Nephron (organoid): ENCODE data around the gene MAML2.

Experiments used
- H3K27ac Mint-ChIP-seq, 3 experiments: 2 replicates each; pipeline ENCODE4 v1.8.0; 2020; ENCODE audit warnings: mixed read lengths in 3 of 3, mild to moderate bottlenecking in 2 of 3, moderate library complexity in 1 of 3
- H3K27me3 Mint-ChIP-seq: 2 replicates; pipeline ENCODE4 v1.8.0; 2021; ENCODE audit warnings: low read depth, mild to moderate bottlenecking, moderate library complexity, mixed read lengths
- H3K36me3 Mint-ChIP-seq: 2 replicates; pipeline ENCODE4 v1.8.0; 2020; ENCODE audit warnings: low read depth, mixed read lengths
- H3K4me1 Mint-ChIP-seq: 2 replicates; pipeline ENCODE4 v1.8.0; 2020; ENCODE audit warnings: mixed read lengths
- H3K4me3 Mint-ChIP-seq, 3 experiments: 2 replicates each; pipeline ENCODE4 v1.8.0; 2020; ENCODE audit warnings: mild to moderate bottlenecking in 3 of 3, mixed read lengths in 3 of 3, moderate library complexity in 2 of 3
- H3K9me3 Mint-ChIP-seq: 2 replicates; pipeline ENCODE4 v1.8.0; 2020; ENCODE audit warnings: mixed read lengths
- TF ChIP-seq, protein P1 (sequence below), 3 experiments: fragments of 200-600 bp; sonication (generic); IDR thresholded peaks; one replicate each; pipeline ENCODE4 v1.5.0; 2021; ENCODE audit warnings: antibody characterized with exemption in 3 of 3; ENCODE audit not compliant: unreplicated experiment in 3 of 3

MAML2 gene

DNA sequence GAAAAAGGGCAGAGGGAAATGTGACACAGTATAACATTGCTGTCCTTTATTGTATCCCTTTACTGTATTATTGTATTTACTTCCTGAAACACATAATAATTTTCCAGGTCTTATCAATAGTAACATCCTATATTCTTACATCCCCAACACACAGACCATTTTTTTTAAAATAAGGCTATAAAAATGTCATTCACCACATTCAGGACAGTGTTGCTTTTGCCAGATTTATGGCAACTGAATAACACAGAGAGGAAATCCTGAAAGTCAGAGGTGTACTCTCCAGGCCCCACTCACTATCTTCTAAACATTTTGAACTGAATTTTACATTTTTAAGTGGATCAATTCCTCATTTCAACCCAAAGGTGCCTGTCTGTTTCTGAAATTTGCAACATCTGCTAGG, 314.2 kb downstream of the MAML2 start:
- Mint-ChIP-seq H3K4me1 (peaks cover 9% of the 10 kb centered on the region), H3K4me3 (no peak overlapping the region), H3K27me3 (no peaks in the 10 kb centered on the region)

DNA sequence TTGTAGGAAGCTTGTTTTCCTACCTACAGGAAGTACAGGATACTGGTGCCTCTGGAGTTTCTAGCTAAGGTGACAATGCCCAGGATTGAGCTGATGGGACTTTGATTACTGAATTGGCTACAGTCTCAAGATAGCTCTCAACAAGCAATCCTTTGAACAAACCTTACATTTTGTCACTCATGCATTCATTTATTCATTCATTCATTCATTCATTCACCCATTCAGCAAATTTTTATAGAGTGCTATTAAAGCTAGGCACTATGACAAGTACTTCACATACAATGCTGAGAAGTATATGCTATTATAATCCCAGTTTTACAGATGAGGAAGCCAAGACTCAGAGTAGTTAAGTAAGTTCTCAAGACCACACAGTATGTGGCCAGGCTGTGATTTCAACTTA, 316.0 kb downstream of the MAML2 start:
- no peaks in the 10 kb centered on the region for H3K27me3 Mint-ChIP-seq
- no peak overlapping the region for H3K4me3 Mint-ChIP-seq
- TF ChIP-seq, protein P1, sequence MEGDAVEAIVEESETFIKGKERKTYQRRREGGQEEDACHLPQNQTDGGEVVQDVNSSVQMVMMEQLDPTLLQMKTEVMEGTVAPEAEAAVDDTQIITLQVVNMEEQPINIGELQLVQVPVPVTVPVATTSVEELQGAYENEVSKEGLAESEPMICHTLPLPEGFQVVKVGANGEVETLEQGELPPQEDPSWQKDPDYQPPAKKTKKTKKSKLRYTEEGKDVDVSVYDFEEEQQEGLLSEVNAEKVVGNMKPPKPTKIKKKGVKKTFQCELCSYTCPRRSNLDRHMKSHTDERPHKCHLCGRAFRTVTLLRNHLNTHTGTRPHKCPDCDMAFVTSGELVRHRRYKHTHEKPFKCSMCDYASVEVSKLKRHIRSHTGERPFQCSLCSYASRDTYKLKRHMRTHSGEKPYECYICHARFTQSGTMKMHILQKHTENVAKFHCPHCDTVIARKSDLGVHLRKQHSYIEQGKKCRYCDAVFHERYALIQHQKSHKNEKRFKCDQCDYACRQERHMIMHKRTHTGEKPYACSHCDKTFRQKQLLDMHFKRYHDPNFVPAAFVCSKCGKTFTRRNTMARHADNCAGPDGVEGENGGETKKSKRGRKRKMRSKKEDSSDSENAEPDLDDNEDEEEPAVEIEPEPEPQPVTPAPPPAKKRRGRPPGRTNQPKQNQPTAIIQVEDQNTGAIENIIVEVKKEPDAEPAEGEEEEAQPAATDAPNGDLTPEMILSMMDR (IDR thresholded peaks at IDR 0.05; ENCODE audit: unreplicated experiment in 3 of 3) = no peak
- H3K9me3 Mint-ChIP-seq = no peaks in the 10 kb centered on the region
- no peak overlapping the region for H3K27ac Mint-ChIP-seq
- H3K36me3 Mint-ChIP-seq = no peaks in the 10 kb centered on the region
- H3K4me1 Mint-ChIP-seq = peaks cover 11% of the 10 kb centered on the region

More for the DNA sequence above, 314.2 kb downstream of the MAML2 start:
- TF ChIP-seq, protein P1 (IDR thresholded peaks at IDR 0.05; ENCODE audit: unreplicated experiment in 3 of 3) = no peak
- Mint-ChIP-seq H3K9me3 (no peaks in the 10 kb centered on the region), H3K36me3 (peaks cover 11% of the 10 kb centered on the region), H3K27ac (peak overlapping the region in 1 of 3 experiments; percentile 55)

DNA sequence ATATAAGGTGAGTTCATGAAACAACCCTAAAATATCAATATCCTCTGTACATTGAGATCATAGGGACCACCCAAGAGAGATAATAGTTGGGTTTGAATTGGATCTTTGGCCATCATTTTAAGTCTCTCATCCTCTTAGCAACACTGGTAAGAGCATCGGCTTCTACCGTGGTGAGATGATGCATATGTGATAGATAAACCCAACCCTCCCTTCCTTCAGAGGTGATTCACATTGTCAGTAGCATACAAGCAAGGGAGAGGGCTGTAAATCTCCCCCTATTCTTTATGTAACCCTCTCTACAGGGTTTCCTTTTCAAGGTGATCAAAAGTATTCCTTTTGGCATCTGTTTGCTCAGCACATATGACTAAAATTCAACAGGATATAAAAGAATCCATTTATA, 316.7 kb downstream of the MAML2 start:
- TF ChIP-seq, protein P1 (IDR thresholded peaks at IDR 0.05; ENCODE audit: unreplicated experiment in 3 of 3) = no peak
- H3K27ac Mint-ChIP-seq = no peak overlapping the region

DNA sequence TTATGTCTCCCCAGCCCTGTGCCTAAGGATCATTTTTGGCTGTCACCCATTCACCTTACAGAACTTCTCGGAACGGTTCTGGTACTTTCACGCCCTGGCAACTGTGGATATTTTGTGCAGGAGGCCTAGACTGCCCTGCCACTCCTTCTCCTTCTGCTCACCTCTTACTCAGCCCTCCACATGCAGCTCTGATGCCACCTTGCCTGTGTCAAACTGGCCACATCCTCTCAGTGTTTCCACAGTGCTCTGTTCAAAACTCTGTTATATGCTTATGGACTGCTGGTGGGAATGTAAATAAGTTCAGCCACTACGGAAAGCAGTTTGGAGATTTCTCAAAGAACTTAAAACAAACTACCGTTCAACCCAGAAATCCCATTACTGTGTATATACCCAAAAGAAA, 318.3 kb downstream of the MAML2 start:
- H3K9me3 Mint-ChIP-seq = no peaks in the 10 kb centered on the region
- no peaks in the 10 kb centered on the region for H3K27me3 Mint-ChIP-seq
- H3K36me3 Mint-ChIP-seq = no peaks in the 10 kb centered on the region
- no peak overlapping the region for H3K4me3 Mint-ChIP-seq
- TF ChIP-seq, protein P1 (IDR thresholded peaks at IDR 0.05; ENCODE audit: unreplicated experiment in 3 of 3) = no peak
- H3K4me1 Mint-ChIP-seq = peaks cover 11% of the 10 kb centered on the region
- H3K27ac Mint-ChIP-seq = peak overlapping the region in 1 of 3 experiments; percentile 74

More for the DNA sequence above, 316.7 kb downstream of the MAML2 start:
- Mint-ChIP-seq H3K4me3 (no peak overlapping the region), H3K36me3 (no peaks in the 10 kb centered on the region), H3K4me1 (peaks cover 11% of the 10 kb centered on the region), H3K27me3 (no peaks in the 10 kb centered on the region), H3K9me3 (no peaks in the 10 kb centered on the region)

DNA sequence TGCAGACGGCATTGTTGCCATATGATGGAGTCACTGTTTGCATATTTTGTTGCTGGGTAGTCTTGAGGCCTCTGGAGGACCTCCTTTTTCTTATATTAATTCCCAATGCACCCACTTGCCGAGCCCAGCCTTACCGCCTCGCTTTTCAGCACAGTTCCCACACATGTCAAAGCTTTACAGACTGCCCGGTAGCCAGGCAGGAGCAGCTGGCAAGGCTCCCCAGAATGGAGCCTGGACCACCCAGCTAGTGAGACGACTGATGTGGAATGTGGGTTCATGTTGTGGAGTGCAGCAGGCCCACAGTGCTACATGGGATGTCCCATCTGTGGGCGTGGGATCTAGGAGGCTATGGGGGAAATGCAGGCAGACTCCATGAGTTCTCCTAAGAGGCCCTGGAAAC, 319.7 kb downstream of the MAML2 start:
- peak overlapping the region in 2 of 3 experiments; percentile 6 to 9 for H3K27ac Mint-ChIP-seq
- TF ChIP-seq, protein P1 (IDR thresholded peaks at IDR 0.05; ENCODE audit: unreplicated experiment in 3 of 3) = no peak
- H3K27me3 Mint-ChIP-seq = no peaks in the 10 kb centered on the region
- H3K4me3 Mint-ChIP-seq = no peak overlapping the region
- no peaks in the 10 kb centered on the region for H3K36me3 Mint-ChIP-seq
- H3K4me1 Mint-ChIP-seq = peaks cover 11% of the 10 kb centered on the region
- H3K9me3 Mint-ChIP-seq = no peaks in the 10 kb centered on the region

DNA sequence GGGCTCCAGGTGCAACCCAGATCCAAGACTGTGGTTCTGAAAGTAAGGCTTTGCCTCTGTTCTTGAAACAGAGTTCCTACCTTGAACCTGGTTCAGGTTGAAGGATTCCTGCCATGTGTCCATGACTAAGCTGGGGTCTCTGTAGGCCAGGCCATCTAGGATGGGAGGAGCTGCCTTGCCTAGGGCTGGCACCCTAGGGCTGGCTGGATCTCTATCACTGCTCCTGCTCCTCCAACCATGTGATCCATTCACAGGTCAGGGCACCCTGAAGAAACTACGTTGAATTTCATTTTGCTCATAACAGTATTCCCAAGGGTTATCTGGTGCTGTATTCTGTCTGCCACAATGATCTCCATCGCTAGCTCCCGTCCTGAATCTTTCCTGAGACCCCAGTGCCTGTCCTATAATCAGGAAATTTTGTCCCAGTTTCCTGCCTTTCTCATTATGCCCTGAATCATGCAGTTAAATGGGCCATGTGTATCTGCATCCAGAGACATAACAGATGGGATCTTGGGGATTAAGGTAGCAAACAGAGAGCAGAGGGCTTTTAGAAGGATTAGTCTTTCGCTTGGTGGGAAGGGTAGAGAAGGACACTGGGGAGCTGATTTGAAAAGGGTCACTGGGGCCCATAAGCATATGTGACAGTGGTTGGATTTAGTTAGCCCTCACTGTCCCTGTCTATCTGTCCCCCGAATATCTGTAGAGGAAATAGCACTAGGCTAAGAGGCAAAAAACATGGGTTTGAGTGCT, 320.9 kb downstream of the MAML2 start:
- Mint-ChIP-seq H3K27ac (no peak overlapping the region), H3K36me3 (no peaks in the 10 kb centered on the region), H3K27me3 (no peaks in the 10 kb centered on the region), H3K9me3 (no peaks in the 10 kb centered on the region), H3K4me3 (no peak overlapping the region), H3K4me1 (peaks cover 11% of the 10 kb centered on the region)
- TF ChIP-seq, protein P1 (IDR thresholded peaks at IDR 0.05; ENCODE audit: unreplicated experiment in 3 of 3) = no peak
